SK-N-SH (cell line): ENCODE results near the gene C12orf43. TPM values are rescaled to one million over a fixed set of nuclear protein-coding genes. Genes with fewer than 3 reads are reported as not detected.

ENCODE experiments used
- CTCF ChIA-PET: fragments of 300-600, 350-600 bp; formaldehyde crosslinking; extraction: SDS; loops from one replicate; lab custom pipeline; 2021; lab: Yijun Ruan, JAX
- POLR2A ChIA-PET: fragments of 350-600 bp; sonication (Branson Sonifier 250); formaldehyde crosslinking; extraction: SDS; loops from one replicate; lab custom pipeline; 2020; ENCODE audit warnings: antibody characterized with exemption, inconsistent platforms; lab: Yijun Ruan, JAX
- DNase-seq: peaks from one replicate; pipeline ENCODE4 v3.0.0; 2012
- H2AFZ ChIP-seq: fragments of 200-600 bp; sonication (generic); 2 replicates; pipeline ENCODE4 v1.8.1; 2016; ENCODE audit warnings: antibody characterized with exemption, mild to moderate bottlenecking, low read depth
- H3F3A ChIP-seq: fragments of 200-600 bp; sonication (generic); replicated peaks from 2 replicates; pipeline ENCODE3; 2016; ENCODE audit warnings: antibody characterized with exemption, mild to moderate bottlenecking; ENCODE audit not compliant: insufficient read depth
- H3K27ac ChIP-seq, 2 experiments: fragments of 200-500 bp in 1 of 2; fragments of 200-600 bp in 1 of 2; sonication (Bioruptor generic) in 1 of 2; sonication (generic), shearing (Covaris generic) in 1 of 2; 2 replicates each; pipeline versions ENCODE4 v1.5.1 to v1.6.1; 2014 to 2016; ENCODE audit warnings: low read depth in 2 of 2, inconsistent platforms in 1 of 2, low read length in 1 of 2, mild to moderate bottlenecking in 1 of 2, mixed read lengths in 1 of 2
- H3K27me3 ChIP-seq: fragments of 200-600 bp; sonication (generic), shearing (Covaris generic); 2 replicates; pipeline ENCODE4 v1.6.1; 2016; ENCODE audit warnings: mixed run types; ENCODE audit not compliant: insufficient read depth
- H3K36me3 ChIP-seq, 2 experiments: fragments of 200-500 bp in 1 of 2; fragments of 200-600 bp in 1 of 2; sonication (Bioruptor generic) in 1 of 2; sonication (generic) in 1 of 2; replicated peaks in 1 of 2; 2 replicates each; pipeline versions ENCODE3 to v1.5.1; 2014 to 2016; ENCODE audit warnings: low read length in 1 of 2, mild to moderate bottlenecking in 1 of 2; ENCODE audit not compliant: insufficient read depth in 2 of 2, control insufficient read depth in 1 of 2
- H3K4me1 ChIP-seq, 2 experiments: fragments of 200-500 bp in 1 of 2; fragments of 200-600 bp in 1 of 2; sonication (Bioruptor generic) in 1 of 2; sonication (generic), shearing (Covaris generic) in 1 of 2; 2 replicates each; pipeline versions ENCODE4 v1.5.1 to v1.6.1; 2014 to 2016; ENCODE audit warnings: low read depth in 1 of 2, low read length in 1 of 2, mixed run types in 1 of 2; ENCODE audit not compliant: insufficient read depth in 2 of 2, control insufficient read depth in 1 of 2
- H3K4me2 ChIP-seq: fragments of 200-600 bp; sonication (generic), shearing (Covaris generic); 2 replicates; pipeline ENCODE4 v1.6.1; 2017; ENCODE audit warnings: mixed run types
- H3K4me3 ChIP-seq, 2 experiments: fragments of 200-500 bp in 1 of 2; fragments of 200-600 bp in 1 of 2; sonication (Bioruptor generic) in 1 of 2; sonication (generic), shearing (Covaris generic) in 1 of 2; 2 replicates each; pipeline versions ENCODE4 v1.5.1 to v1.8.1; 2014 to 2016; ENCODE audit warnings: low read depth in 2 of 2, inconsistent platforms in 1 of 2, low read length in 1 of 2, mild to moderate bottlenecking in 1 of 2, mixed read lengths in 1 of 2, moderate library complexity in 1 of 2
- H3K79me2 ChIP-seq: fragments of 200-600 bp; sonication (generic); 2 replicates; pipeline ENCODE4 v1.8.1; 2017; ENCODE audit warnings: mild to moderate bottlenecking; ENCODE audit not compliant: insufficient read depth
- H3K9ac ChIP-seq: fragments of 200-600 bp; sonication (generic); 2 replicates; pipeline ENCODE4 v1.6.1; 2017; ENCODE audit warnings: mixed run types
- H3K9me2 ChIP-seq: fragments of 200-600 bp; sonication (generic); 2 replicates; pipeline ENCODE4 v1.6.1; 2017; ENCODE audit warnings: mixed run types
- H3K9me3 ChIP-seq: fragments of 200-600 bp; sonication (generic); 2 replicates; pipeline ENCODE4 v1.6.1; 2017; ENCODE audit warnings: mixed run types, mild to moderate bottlenecking, moderate library complexity
- H4K20me1 ChIP-seq: fragments of 200-600 bp; sonication (generic); 2 replicates; pipeline ENCODE4 v1.6.1; 2017; ENCODE audit warnings: mild to moderate bottlenecking, mixed run types; ENCODE audit not compliant: insufficient read depth
- CTCF ChIP-seq: fragments of 200-600 bp; sonication (generic); IDR thresholded peaks from 2 replicates; pipeline ENCODE4 v1.6.1; 2017; ENCODE audit warnings: antibody characterized with exemption, mild to moderate bottlenecking, moderate library complexity
- EP300 ChIP-seq, 2 experiments: IDR thresholded peaks; 2 replicates each; pipeline versions ENCODE4 v1.4.0 to v1.6.1; 2012; ENCODE audit warnings: borderline replicate concordance in 1 of 2, low read depth in 1 of 2, low read length in 1 of 2
- FOSL2 ChIP-seq: IDR thresholded peaks from 2 replicates; pipeline ENCODE4 v1.4.0; 2012; ENCODE audit warnings: low read depth, mild to moderate bottlenecking, moderate library complexity, borderline replicate concordance
- FOXM1 ChIP-seq: IDR thresholded peaks from 2 replicates; pipeline ENCODE4 v1.4.0; 2012; ENCODE audit warnings: low read depth, mild to moderate bottlenecking
- IRF3 ChIP-seq: fragments of 150-350 bp; IDR thresholded peaks from 2 replicates; pipeline ENCODE4 v1.6.1; 2016; ENCODE audit warnings: mild to moderate bottlenecking, low read depth, low read length
- JUND ChIP-seq: IDR thresholded peaks from 2 replicates; pipeline ENCODE4 v1.4.0; 2012
- MEF2A ChIP-seq: IDR thresholded peaks from 2 replicates; pipeline ENCODE4 v1.4.0; 2012; ENCODE audit warnings: low read depth, borderline replicate concordance
- POLR2AphosphoS5 ChIP-seq: IDR thresholded peaks from 2 replicates; pipeline ENCODE4 v1.6.1; 2012; ENCODE audit warnings: low read depth, low read length
- WGBS: methylation state at CpG from one replicate; pipeline ENCODE4 v1.1.6; 2017; ENCODE audit warnings: low lambda C conversion rate; 5-methylcytosine and 5-hydroxymethylcytosine counted together
- polyA plus RNA-seq, 3 experiments: library from polyadenylated mRNA; depleted of rRNA; stranded (reverse); fragments of >200 nt; gene quantifications; 2 replicates each; pipeline ENCODE4 v1.2.3, GENCODE V29; 2012
- TF ChIP-seq, protein P1 (sequence below): IDR thresholded peaks from 2 replicates; pipeline ENCODE4 v1.6.1; 2012; ENCODE audit warnings: mild to moderate bottlenecking, low read depth, low read length, moderate library complexity
- TF ChIP-seq, protein P2 (sequence below): IDR thresholded peaks from 2 replicates; pipeline ENCODE4 v1.4.0; 2012; ENCODE audit warnings: low read depth, borderline replicate concordance

The C12orf43 gene
- polyA plus RNA-seq, 1 of the 3 experiments (the other 2 are of a cell fraction) = 13.9 TPM

DNA sequence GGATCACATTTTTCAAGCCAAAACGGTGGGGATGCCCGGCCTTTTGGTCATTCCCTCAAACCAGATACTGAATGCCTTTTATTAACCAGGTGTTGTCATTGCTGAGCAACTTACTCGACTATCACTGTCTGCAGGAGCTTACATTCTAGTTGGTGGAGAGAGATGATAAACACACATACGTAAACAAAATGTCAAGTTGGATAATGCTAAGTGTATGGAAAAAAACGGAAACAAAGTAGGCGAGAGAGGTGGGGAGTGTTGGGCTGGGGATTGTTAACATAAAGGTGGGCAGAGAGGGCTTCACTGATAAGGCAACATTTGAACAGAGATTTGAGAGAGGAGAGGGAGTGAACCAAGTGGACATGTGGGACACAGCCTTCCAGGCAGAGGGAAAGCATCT lies 4.5 kb downstream of the C12orf43 start:
- no peak overlapping the region for H3K4me3 ChIP-seq
- TF ChIP-seq MEF2A = no peak
- no peak for TF ChIP-seq FOXM1
- TF ChIP-seq, protein P1, sequence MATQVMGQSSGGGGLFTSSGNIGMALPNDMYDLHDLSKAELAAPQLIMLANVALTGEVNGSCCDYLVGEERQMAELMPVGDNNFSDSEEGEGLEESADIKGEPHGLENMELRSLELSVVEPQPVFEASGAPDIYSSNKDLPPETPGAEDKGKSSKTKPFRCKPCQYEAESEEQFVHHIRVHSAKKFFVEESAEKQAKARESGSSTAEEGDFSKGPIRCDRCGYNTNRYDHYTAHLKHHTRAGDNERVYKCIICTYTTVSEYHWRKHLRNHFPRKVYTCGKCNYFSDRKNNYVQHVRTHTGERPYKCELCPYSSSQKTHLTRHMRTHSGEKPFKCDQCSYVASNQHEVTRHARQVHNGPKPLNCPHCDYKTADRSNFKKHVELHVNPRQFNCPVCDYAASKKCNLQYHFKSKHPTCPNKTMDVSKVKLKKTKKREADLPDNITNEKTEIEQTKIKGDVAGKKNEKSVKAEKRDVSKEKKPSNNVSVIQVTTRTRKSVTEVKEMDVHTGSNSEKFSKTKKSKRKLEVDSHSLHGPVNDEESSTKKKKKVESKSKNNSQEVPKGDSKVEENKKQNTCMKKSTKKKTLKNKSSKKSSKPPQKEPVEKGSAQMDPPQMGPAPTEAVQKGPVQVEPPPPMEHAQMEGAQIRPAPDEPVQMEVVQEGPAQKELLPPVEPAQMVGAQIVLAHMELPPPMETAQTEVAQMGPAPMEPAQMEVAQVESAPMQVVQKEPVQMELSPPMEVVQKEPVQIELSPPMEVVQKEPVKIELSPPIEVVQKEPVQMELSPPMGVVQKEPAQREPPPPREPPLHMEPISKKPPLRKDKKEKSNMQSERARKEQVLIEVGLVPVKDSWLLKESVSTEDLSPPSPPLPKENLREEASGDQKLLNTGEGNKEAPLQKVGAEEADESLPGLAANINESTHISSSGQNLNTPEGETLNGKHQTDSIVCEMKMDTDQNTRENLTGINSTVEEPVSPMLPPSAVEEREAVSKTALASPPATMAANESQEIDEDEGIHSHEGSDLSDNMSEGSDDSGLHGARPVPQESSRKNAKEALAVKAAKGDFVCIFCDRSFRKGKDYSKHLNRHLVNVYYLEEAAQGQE = no peak
- TF ChIP-seq POLR2AphosphoS5 = no peak
- TF ChIP-seq IRF3 = no peak
- TF ChIP-seq JUND = no peak
- no peak for TF ChIP-seq CTCF
- TF ChIP-seq FOSL2 = no peak
- CTCF ChIA-PET = no interaction called here
- H4K20me1 ChIP-seq = no peaks in the 10 kb centered on the region
- H3K9me3 ChIP-seq = no peaks in the 10 kb centered on the region
- H3K36me3 ChIP-seq = peaks cover 18 to 21% of the 10 kb centered on the region in 2 experiments
- H3K4me2 ChIP-seq = no peak overlapping the region
- peaks cover 21% of the 10 kb centered on the region for H3K79me2 ChIP-seq
- WGBS = 87% methylated on average over 6 of the region's 6 CpGs
- H3K4me1 ChIP-seq = peaks cover 5 to 11% of the 10 kb centered on the region in 2 experiments; a peak in 2 of 4 replicates
- H3K9ac ChIP-seq = no peak overlapping the region
- H2AFZ ChIP-seq = no peak overlapping the region
- H3K27ac ChIP-seq = no peak overlapping the region
- H3F3A ChIP-seq = no peaks in the 10 kb centered on the region
- POLR2A ChIA-PET = no interaction called here
- no peaks in the 10 kb centered on the region for H3K27me3 ChIP-seq
- DNase-seq = no peak
- no peaks in the 10 kb centered on the region for H3K9me2 ChIP-seq

GRCh38 chr12:121010860-121011259 lies 5.4 kb downstream of the C12orf43 start:
- CTCF ChIA-PET = interaction anchor here (0.7 to 2.1 kb wide), 4 partner anchors 29 to 85 kb away, joined by 3 to 5 read pairs (median 3); no protein-coding TSS in a partner anchor
- Histone ChIP-seq H2AFZ (no peak overlapping the region), H3K27me3 (no peaks in the 10 kb centered on the region)

More at GRCh38 chr12:121010860-121011259, 5.4 kb downstream of the C12orf43 start:
- POLR2A ChIA-PET = no interaction called here
- Histone ChIP-seq H3K4me2 (no peak overlapping the region), H3K9me2 (no peaks in the 10 kb centered on the region), H3K36me3 (peaks cover 18 to 21% of the 10 kb centered on the region in 2 experiments), H4K20me1 (no peaks in the 10 kb centered on the region), H3K4me3 (no peak overlapping the region), H3K27ac (no peak overlapping the region), H3K9ac (no peak overlapping the region), H3F3A (peaks cover 3% of the 10 kb centered on the region), H3K9me3 (no peaks in the 10 kb centered on the region), H3K79me2 (peaks cover 18% of the 10 kb centered on the region), H3K4me1 (peaks cover 5 to 11% of the 10 kb centered on the region in 2 experiments; a peak in 2 of 4 replicates)
- no peak for TF ChIP-seq EP300 (IDR thresholded peaks at IDR 0.05; ENCODE audit: borderline replicate concordance in 1 of 2, low read depth in 1 of 2, low read length in 1 of 2)
- no peak for TF ChIP-seq POLR2AphosphoS5
- TF ChIP-seq, protein P2, sequence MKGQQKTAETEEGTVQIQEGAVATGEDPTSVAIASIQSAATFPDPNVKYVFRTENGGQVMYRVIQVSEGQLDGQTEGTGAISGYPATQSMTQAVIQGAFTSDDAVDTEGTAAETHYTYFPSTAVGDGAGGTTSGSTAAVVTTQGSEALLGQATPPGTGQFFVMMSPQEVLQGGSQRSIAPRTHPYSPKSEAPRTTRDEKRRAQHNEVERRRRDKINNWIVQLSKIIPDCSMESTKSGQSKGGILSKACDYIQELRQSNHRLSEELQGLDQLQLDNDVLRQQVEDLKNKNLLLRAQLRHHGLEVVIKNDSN = no peak
- TF ChIP-seq FOSL2 = no peak
- 94% methylated on average over 8 of the region's 8 CpGs for WGBS
- no peak for DNase-seq
